Smooth muscle cell of the umbilical artery (primary cell): ENCODE results near the gene CHRNA7. TPM values are rescaled to one million over a fixed set of nuclear protein-coding genes. Genes with fewer than 3 reads are reported as not detected.

ENCODE experiments used
- total RNA-seq: library from RNA; depleted of rRNA; stranded (reverse); fragments of >200 nt; gene quantifications from 2 replicates; pipeline ENCODE4 v1.2.3, GENCODE V29; 2014

CHRNA7 gene
- 0.05 TPM in 1 of 2 replicates, not detected in the other for total RNA-seq

GRCh38 chr15:32029862-32030781 lies at the start of gene CHRNA7:
Gene CHRNA7, plus strand, starts transcription at chr15:32030515. Its CDS starts 80 bp downstream, at chr15:32030595.

Other genes with a start within 250 kb of the CHRNA7 start
- gene OTUD7A, start 159.8 kb upstream of the CHRNA7 start, total RNA-seq: 0.14 and 0.30 TPM in 2 replicates